Peyer's patch (tissue), 4 donors: Measurements from ENCODE around the gene TMEM209.

Source experiments
- POLR2A ChIP-seq, 2 donors: fragments of 450-650 bp; IDR thresholded peaks; one replicate each; pipeline ENCODE4 v1.5.1; 2017; ENCODE audit warnings: antibody characterized with exemption in 2 of 2, mild to moderate bottlenecking in 2 of 2, moderate library complexity in 2 of 2
- TF ChIP-seq, protein P1 (sequence below), 6 experiments: fragments of 450-650 bp in 4 of 6; fragments of 200-600 bp in 2 of 6; sonication (generic) in 1 of 6; IDR thresholded peaks; one replicate each; pipeline ENCODE4 v1.5.1; 2017 to 2019; ENCODE audit warnings: antibody characterized with exemption in 6 of 6, mild to moderate bottlenecking in 3 of 6, moderate library complexity in 1 of 6

GRCh38 chr7:130189343-130189742 lies 15.9 kb downstream of the TMEM209 start:
- TF ChIP-seq POLR2A (IDR thresholded peaks at IDR 0.05): no peak
- TF ChIP-seq, protein P1, sequence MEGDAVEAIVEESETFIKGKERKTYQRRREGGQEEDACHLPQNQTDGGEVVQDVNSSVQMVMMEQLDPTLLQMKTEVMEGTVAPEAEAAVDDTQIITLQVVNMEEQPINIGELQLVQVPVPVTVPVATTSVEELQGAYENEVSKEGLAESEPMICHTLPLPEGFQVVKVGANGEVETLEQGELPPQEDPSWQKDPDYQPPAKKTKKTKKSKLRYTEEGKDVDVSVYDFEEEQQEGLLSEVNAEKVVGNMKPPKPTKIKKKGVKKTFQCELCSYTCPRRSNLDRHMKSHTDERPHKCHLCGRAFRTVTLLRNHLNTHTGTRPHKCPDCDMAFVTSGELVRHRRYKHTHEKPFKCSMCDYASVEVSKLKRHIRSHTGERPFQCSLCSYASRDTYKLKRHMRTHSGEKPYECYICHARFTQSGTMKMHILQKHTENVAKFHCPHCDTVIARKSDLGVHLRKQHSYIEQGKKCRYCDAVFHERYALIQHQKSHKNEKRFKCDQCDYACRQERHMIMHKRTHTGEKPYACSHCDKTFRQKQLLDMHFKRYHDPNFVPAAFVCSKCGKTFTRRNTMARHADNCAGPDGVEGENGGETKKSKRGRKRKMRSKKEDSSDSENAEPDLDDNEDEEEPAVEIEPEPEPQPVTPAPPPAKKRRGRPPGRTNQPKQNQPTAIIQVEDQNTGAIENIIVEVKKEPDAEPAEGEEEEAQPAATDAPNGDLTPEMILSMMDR (IDR thresholded peaks at IDR 0.05): no peak
